H1 (cell line): ENCODE data around the gene PPFIBP2. TPM values are rescaled to one million over a fixed set of nuclear protein-coding genes. Genes with fewer than 3 reads are reported as not detected.

ENCODE experiments used
- CTCF ChIA-PET: fragments of 300-600 bp; sonication (Branson Sonifier 250); formaldehyde crosslinking; loops from one replicate; lab custom pipeline; 2021; ENCODE audit not compliant: partially characterized antibody; lab: Charles Lee
- POLR2A ChIA-PET: fragments of 300-600 bp; sonication (Branson Sonifier 250); formaldehyde crosslinking; loops from one replicate; lab custom pipeline; 2021; ENCODE audit warnings: inconsistent platforms; ENCODE audit not compliant: partially characterized antibody; lab: Charles Lee
- DNase-seq, 2 experiments: peaks; one replicate each; pipeline versions ENCODE4 v3.0.0 to v3.0.0-alpha.2; 2010 to 2022; ENCODE audit warnings: low spot score in 2 of 2, low read depth in 1 of 2, mixed read lengths in 1 of 2
- FAIRE-seq: peaks from 2 replicates; lab custom pipeline; 2011; peaks lifted over from hg19 to GRCh38; lab: Jason Lieb, UNC
- H2AFZ ChIP-seq: 2 replicates; pipeline ENCODE4 v1.8.1; 2012; ENCODE audit warnings: low read length, inconsistent platforms
- H2AK5ac ChIP-seq: 2 replicates; pipeline ENCODE4 v1.6.1; 2013; ENCODE audit warnings: low read depth, low read length
- H2BK120ac ChIP-seq: replicated peaks from 2 replicates; pipeline ENCODE3; 2013; ENCODE audit warnings: low read depth, low read length, inconsistent platforms
- H2BK12ac ChIP-seq: 2 replicates; pipeline ENCODE4 v1.6.1; 2013; ENCODE audit warnings: low read depth, low read length
- H2BK15ac ChIP-seq: 2 replicates; pipeline ENCODE4 v1.6.1; 2013; ENCODE audit warnings: low read length
- H2BK20ac ChIP-seq: 2 replicates; pipeline ENCODE4 v1.6.1; 2013; ENCODE audit warnings: low read length
- H2BK5ac ChIP-seq: 2 replicates; pipeline ENCODE4 v1.6.1; 2013; ENCODE audit warnings: low read depth, low read length
- H3K14ac ChIP-seq: 2 replicates; pipeline ENCODE4 v1.6.1; 2013; ENCODE audit warnings: inconsistent platforms; ENCODE audit not compliant: insufficient read length
- H3K18ac ChIP-seq: 2 replicates; pipeline ENCODE4 v1.6.1; 2013; ENCODE audit warnings: low read length; ENCODE audit errors: extremely low read depth
- H3K23ac ChIP-seq: 2 replicates; pipeline ENCODE4 v1.6.1; 2013; ENCODE audit warnings: inconsistent platforms; ENCODE audit not compliant: insufficient read length
- H3K23me2 ChIP-seq: 2 replicates; pipeline ENCODE4 v1.6.1; 2013; ENCODE audit warnings: low read depth, low read length
- H3K27ac ChIP-seq: 2 replicates; pipeline ENCODE4 v1.6.1; 2011; ENCODE audit warnings: low read depth, low read length, inconsistent platforms
- H3K27me3 ChIP-seq, 4 experiments: replicated peaks in 1 of 4; 1 replicate in 1 of 4; 2 replicates in 3 of 4; pipeline versions ENCODE4 v1.6.1 to v1.8.1; 2011 to 2013; ENCODE audit warnings: low read length in 3 of 4, mild to moderate bottlenecking in 3 of 4, inconsistent platforms in 2 of 4, mixed read lengths in 2 of 4, moderate library complexity in 1 of 4; ENCODE audit not compliant: control insufficient read depth in 3 of 4, insufficient read depth in 3 of 4; ENCODE audit errors: extremely low read depth in 1 of 4
- H3K36me3 ChIP-seq, 4 experiments: 2 replicates each; pipeline versions ENCODE4 v1.6.1 to v1.8.1; 2011 to 2013; ENCODE audit warnings: mild to moderate bottlenecking in 4 of 4, low read length in 3 of 4, moderate library complexity in 2 of 4, control low read depth in 1 of 4, inconsistent platforms in 1 of 4; ENCODE audit not compliant: insufficient read depth in 4 of 4, control insufficient read depth in 2 of 4
- H3K4ac ChIP-seq: replicated peaks from 2 replicates; pipeline ENCODE3; 2013; ENCODE audit warnings: low read length, low read depth, mixed read lengths, inconsistent platforms; ENCODE audit not compliant: insufficient read length
- H3K4me1 ChIP-seq, 4 experiments: replicated peaks in 1 of 4; 1 replicate in 1 of 4; 2 replicates in 3 of 4; pipeline versions ENCODE4 v1.6.1 to v1.8.1; 2011 to 2013; ENCODE audit warnings: low read length in 3 of 4, inconsistent platforms in 2 of 4, mixed read lengths in 1 of 4; ENCODE audit not compliant: insufficient read depth in 4 of 4, control insufficient read depth in 3 of 4
- H3K4me2 ChIP-seq, 2 experiments: 2 replicates each; pipeline versions ENCODE4 v1.6.1 to v1.8.1; 2011 to 2013; ENCODE audit warnings: low read depth in 2 of 2, low read length in 2 of 2, control low read depth in 1 of 2, inconsistent platforms in 1 of 2, mild to moderate bottlenecking in 1 of 2; ENCODE audit not compliant: insufficient read depth in 1 of 2
- H3K4me3 ChIP-seq, 4 experiments: fragments of 200-600, 300-600 bp in 1 of 4; sonication (generic), shearing (Covaris generic), sonication (Bioruptor Twin) in 1 of 4; 2 replicates each; pipeline versions ENCODE4 v1.5.1 to v1.8.1; 2011 to 2016; ENCODE audit warnings: low read length in 4 of 4, low read depth in 3 of 4, control low read depth in 2 of 4, inconsistent platforms in 2 of 4, mild to moderate bottlenecking in 2 of 4, mixed read lengths in 1 of 4, moderate library complexity in 1 of 4; ENCODE audit not compliant: insufficient read depth in 2 of 4; ENCODE audit errors: extremely low read depth in 1 of 4
- H3K56ac ChIP-seq: replicated peaks from 2 replicates; pipeline ENCODE3; 2013; ENCODE audit warnings: low read depth, mild to moderate bottlenecking, mixed read lengths, low read length, inconsistent platforms; ENCODE audit not compliant: insufficient read length
- H3K79me1 ChIP-seq: 2 replicates; pipeline ENCODE4 v1.6.1; 2013; ENCODE audit warnings: low read depth, low read length, control low read depth
- H3K79me2 ChIP-seq, 2 experiments: 2 replicates each; pipeline versions ENCODE4 v1.6.1 to v1.8.1; 2012 to 2013; ENCODE audit warnings: low read length in 2 of 2, mild to moderate bottlenecking in 2 of 2, inconsistent platforms in 1 of 2; ENCODE audit not compliant: insufficient read depth in 2 of 2, control insufficient read depth in 1 of 2
- H3K9ac ChIP-seq, 4 experiments: replicated peaks in 1 of 4; 1 replicate in 1 of 4; 2 replicates in 3 of 4; pipeline versions ENCODE4 v1.6.1 to v1.8.1; 2011 to 2013; ENCODE audit warnings: low read depth in 3 of 4, low read length in 3 of 4, control low read depth in 2 of 4, mild to moderate bottlenecking in 2 of 4, moderate library complexity in 2 of 4, inconsistent platforms in 1 of 4; ENCODE audit errors: extremely low read depth in 1 of 4
- H3K9me3 ChIP-seq, 2 experiments: 2 replicates each; pipeline versions ENCODE4 v1.6.1 to v1.8.1; 2012 to 2013; ENCODE audit warnings: mild to moderate bottlenecking in 2 of 2, moderate library complexity in 2 of 2, control low read depth in 1 of 2, inconsistent platforms in 1 of 2, low read depth in 1 of 2, low read length in 1 of 2, mixed read lengths in 1 of 2; ENCODE audit not compliant: insufficient read depth in 2 of 2
- H4K20me1 ChIP-seq, 2 experiments: replicated peaks in 1 of 2; 2 replicates each; pipeline versions ENCODE3 to v1.8.1; 2011 to 2013; ENCODE audit warnings: inconsistent platforms in 2 of 2, low read length in 2 of 2, mild to moderate bottlenecking in 1 of 2; ENCODE audit not compliant: insufficient read depth in 2 of 2, control insufficient read depth in 1 of 2
- H4K5ac ChIP-seq: 2 replicates; pipeline ENCODE4 v1.6.1; 2013; ENCODE audit warnings: low read length, low read depth, mixed read lengths, inconsistent platforms; ENCODE audit not compliant: insufficient read length
- H4K8ac ChIP-seq: 2 replicates; pipeline ENCODE4 v1.8.0; 2013; ENCODE audit warnings: mild to moderate bottlenecking, moderate library complexity, low read length, inconsistent platforms; ENCODE audit not compliant: insufficient read depth; ENCODE audit errors: extremely low read depth
- H4K91ac ChIP-seq: replicated peaks from 2 replicates; pipeline ENCODE3; 2013; ENCODE audit warnings: low read length, mixed read lengths, inconsistent platforms; ENCODE audit not compliant: insufficient read length
- BACH1 ChIP-seq: IDR thresholded peaks from 2 replicates; pipeline ENCODE4 v1.6.1; 2012; ENCODE audit warnings: low read length, improper control_type of control experiment
- BCL11A ChIP-seq, 2 experiments: IDR thresholded peaks; one replicate each; pipeline ENCODE4 v1.6.1; 2011; ENCODE audit warnings: low read depth in 2 of 2, low read length in 2 of 2, mild to moderate bottlenecking in 2 of 2
- CEBPB ChIP-seq: IDR thresholded peaks from 2 replicates; pipeline ENCODE4 v1.6.1; 2012; ENCODE audit warnings: low read depth, low read length
- CHD1 ChIP-seq: IDR thresholded peaks from 2 replicates; pipeline ENCODE4 v1.6.1; 2012; ENCODE audit warnings: low read depth, low read length, improper control_type of control experiment
- EP300 ChIP-seq, 2 experiments: IDR thresholded peaks; 1 replicate in 1 of 2; 2 replicates in 1 of 2; pipeline ENCODE4 v1.6.1; 2011 to 2012; ENCODE audit warnings: low read depth in 2 of 2, low read length in 2 of 2, mild to moderate bottlenecking in 2 of 2, borderline replicate concordance in 1 of 2, inconsistent platforms in 1 of 2, moderate library complexity in 1 of 2
- HDAC6 ChIP-seq: IDR thresholded peaks from one replicate; pipeline ENCODE4 v1.7.1; 2012; ENCODE audit warnings: low read depth, mild to moderate bottlenecking, inconsistent platforms, low read length, moderate library complexity
- NANOG ChIP-seq: IDR thresholded peaks from 2 replicates; pipeline ENCODE4 v1.6.1; 2011; ENCODE audit warnings: low read length, low read depth, mild to moderate bottlenecking, inconsistent platforms; ENCODE audit not compliant: insufficient read depth, poor library complexity, severe bottlenecking
- PHF8 ChIP-seq: fragments of 200-600 bp; sonication (generic); conservative IDR thresholded peaks from 2 replicates; pipeline ENCODE4 v1.7.1; 2012; ENCODE audit warnings: low read depth, mild to moderate bottlenecking, inconsistent platforms, low read length, moderate library complexity
- TBP ChIP-seq: IDR thresholded peaks from 2 replicates; pipeline ENCODE4 v1.6.1; 2011; ENCODE audit warnings: low read depth, low read length, improper control_type of control experiment
- TEAD4 ChIP-seq: IDR thresholded peaks from 2 replicates; pipeline ENCODE4 v1.6.1; 2012; ENCODE audit warnings: low read depth, low read length, inconsistent platforms, mixed read lengths
- WGBS, 2 experiments: shearing (Covaris generic) in 1 of 2; methylation state at CpG; one replicate each; pipeline versions ENCODE4 v1.1.6 to v1.1.7; 2013 to 2015; ENCODE audit warnings: low lambda C conversion rate in 2 of 2, mixed read lengths in 2 of 2, inconsistent platforms in 1 of 2, low coverage in 1 of 2, missing lambda C conversion rate in 1 of 2; ENCODE audit not compliant: insufficient replicate concordance in 2 of 2, insufficient coverage in 1 of 2, insufficient read length in 1 of 2; ENCODE audit errors: extremely low coverage in 1 of 2, missing lambda C conversion rate in 1 of 2; 5-methylcytosine and 5-hydroxymethylcytosine counted together
- polyA plus RNA-seq, 7 experiments: library from polyadenylated mRNA; depleted of rRNA in 3 of 7; stranded (reverse) in 5 of 7; unstranded in 2 of 7; fragments of >200 nt in 5 of 7; fragments of 200-250 nt in 2 of 7; gene quantifications; 1 replicate in 5 of 7; 2 replicates in 1 of 7; 4 replicates in 1 of 7; pipeline versions ENCODE4 v1.2.1 to v1.2.3, GENCODE V29; 2011 to 2013; ENCODE audit warnings: missing spikeins in 2 of 7, mixed read lengths in 2 of 7
- total RNA-seq: library from RNA; stranded (reverse); fragmentation: NEBNext Ultra II Directional; extraction: Animal tissue kit (Norgen Biotek cat#: 25700); gene quantifications from 2 replicates; pipeline ENCODE4 v1.2.1, GENCODE V29; 2021
- TF ChIP-seq, protein P1 (sequence below): IDR thresholded peaks from 2 replicates; pipeline ENCODE4 v1.6.1; 2012; ENCODE audit warnings: inconsistent platforms

Gene PPFIBP2
- total and polyA plus RNA-seq, 2 of the 8 experiments (the other 6 are each of a cell fraction or from before 2014, with no cell fraction given) = 5.5 to 9.8 TPM

DNA sequence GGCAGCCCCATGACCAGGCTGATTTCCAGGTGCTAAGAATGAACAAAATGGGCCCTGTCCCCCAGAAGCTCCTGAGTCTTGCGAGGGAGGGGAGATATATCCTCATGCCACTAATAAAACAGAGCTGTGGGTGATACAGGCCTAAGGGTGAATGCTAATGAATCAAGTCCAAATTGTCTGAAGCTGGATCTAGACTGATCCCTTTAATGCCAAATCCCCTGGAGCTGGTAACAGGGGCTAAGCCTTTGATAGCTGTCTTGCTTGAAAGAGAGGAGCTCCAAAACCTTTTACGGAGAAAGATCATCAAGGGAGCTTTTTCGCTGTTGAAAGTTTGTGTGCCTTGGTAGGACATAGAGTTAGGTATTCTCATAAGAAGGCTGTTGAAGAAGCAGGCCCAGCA, 79.7 kb downstream of the PPFIBP2 start:
- TF ChIP-seq TBP = no peak
- TF ChIP-seq NANOG = no peak
- no peak for TF ChIP-seq CHD1
- TF ChIP-seq BACH1 = no peak
- TF ChIP-seq HDAC6 = no peak
- TF ChIP-seq TEAD4 = no peak
- TF ChIP-seq, protein P1, sequence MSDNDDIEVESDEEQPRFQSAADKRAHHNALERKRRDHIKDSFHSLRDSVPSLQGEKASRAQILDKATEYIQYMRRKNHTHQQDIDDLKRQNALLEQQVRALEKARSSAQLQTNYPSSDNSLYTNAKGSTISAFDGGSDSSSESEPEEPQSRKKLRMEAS = no peak
- no peak for TF ChIP-seq EP300 (IDR thresholded peaks at IDR 0.05; ENCODE audit: borderline replicate concordance in 1 of 2, low read depth in 2 of 2, low read length in 2 of 2)
- no peak for TF ChIP-seq CEBPB
- TF ChIP-seq BCL11A (IDR thresholded peaks at IDR 0.05; ENCODE audit: low read depth in 2 of 2, low read length in 2 of 2) = no peak
- no peak for TF ChIP-seq PHF8
- Histone ChIP-seq H3K18ac (peak overlapping the region; percentile 38; the same call in 1 of the 2 replicates), H2BK15ac (no peak overlapping the region), H2AFZ (no peak overlapping the region), H3K23me2 (no peaks in the 10 kb centered on the region), H3K4me1 (peaks cover 0 to 9% (median 7%) of the 10 kb centered on the region in 4 experiments; a peak in 4 of 7 replicates), H3K23ac (no peak overlapping the region), H4K20me1 (no peaks in the 10 kb centered on the region), H4K91ac (no peak overlapping the region), H2BK20ac (no peak overlapping the region), H3K56ac (no peak overlapping the region), H3K9me3 (no peaks in the 10 kb centered on the region), H3K4me3 (no peak overlapping the region), H3K9ac (no peak overlapping the region), H2BK120ac (no peak overlapping the region), H3K79me2 (no peaks in the 10 kb centered on the region), H4K5ac (no peak overlapping the region), H3K27me3 (no peaks in the 10 kb centered on the region), H2BK12ac (no peak overlapping the region), H2BK5ac (no peak overlapping the region), H2AK5ac (no peak overlapping the region), H3K36me3 (no peaks in the 10 kb centered on the region), H3K27ac (no peak overlapping the region), H3K14ac (no peak overlapping the region), H4K8ac (no peak overlapping the region), H3K4me2 (no peak overlapping the region), H3K4ac (no peak overlapping the region), H3K79me1 (no peaks in the 10 kb centered on the region)
- FAIRE-seq (no peak), DNase-seq (no peak)
- ChIA-PET CTCF (interaction anchor here (0.6 to 4.0 kb wide), 14 partner anchors 10 to 883 kb away, joined by 3 to 33 read pairs (median 4); no protein-coding TSS in a partner anchor), POLR2A (interaction anchor here (0.6 to 1.1 kb wide), 2 partner anchors 15 to 416 kb away, joined by 4 read pairs; no protein-coding TSS in a partner anchor)
- WGBS, 2 experiments = 91% methylated on average over 3 of the region's 3 CpGs; no CpG with 5 or more reads in 1 of the 2 experiments
